K562 (cell line): Measurements from ENCODE around the gene SMIM8. TPM values are rescaled to one million over a fixed set of nuclear protein-coding genes. Genes with fewer than 3 reads are reported as not detected.
A peak's percentile ranks its signal among the peaks of the same experiment; 100 is the strongest.

Experiments used
- BCL6 ChIP-seq: fragments of 250-450 bp; sonication (Bioruptor Pico); IDR thresholded peaks from 2 replicates; pipeline ENCODE4 v1.4.0; 2020
- ERF ChIP-seq: fragments of 450-650 bp; formaldehyde crosslinking; IDR thresholded peaks from 2 replicates; pipeline ENCODE4 v1.4.0; 2020; ENCODE audit warnings: mild to moderate bottlenecking, mixed read lengths
- HOXB6 ChIP-seq: fragments of 250-450 bp; sonication (Bioruptor Pico); IDR thresholded peaks from 2 replicates; pipeline ENCODE4 v1.5.1; 2022; ENCODE audit warnings: mild to moderate bottlenecking, borderline replicate concordance
- KAT8 ChIP-seq: fragments of 450-650 bp; IDR thresholded peaks from 2 replicates; pipeline ENCODE4 v1.6.1; 2016; ENCODE audit warnings: low read depth, mild to moderate bottlenecking
- KLF13 ChIP-seq: fragments of 450-650 bp; IDR thresholded peaks from 2 replicates; pipeline ENCODE4 v1.6.1; 2016; ENCODE audit warnings: missing genetic modification characterization, low read depth, mild to moderate bottlenecking, missing compliant biosample characterization, moderate library complexity, borderline replicate concordance
- MCM5 ChIP-seq: fragments of 450-650 bp; IDR thresholded peaks from 2 replicates; pipeline ENCODE4 v1.6.1; 2016; ENCODE audit warnings: low read depth
- MXI1 ChIP-seq: IDR thresholded peaks from 2 replicates; pipeline ENCODE4 v1.6.1; 2011; ENCODE audit warnings: low read depth, mild to moderate bottlenecking, improper control_type of control experiment, low read length
- POLR2AphosphoS2 ChIP-seq: IDR thresholded peaks from 2 replicates; pipeline ENCODE4 v1.6.1; 2012; ENCODE audit warnings: low read length, improper control_type of control experiment
- POLR3G ChIP-seq: IDR thresholded peaks from 2 replicates; pipeline ENCODE4 v1.6.1; 2011; ENCODE audit not compliant: insufficient read length, insufficient replicate concordance; ENCODE audit errors: extremely low read depth
- RBBP5 ChIP-seq: fragments of 200-600 bp; sonication (generic); IDR thresholded peaks from 2 replicates; pipeline ENCODE4 v1.6.1; 2012; ENCODE audit warnings: borderline replicate concordance, mild to moderate bottlenecking, low read length, control low read depth, inconsistent platforms; ENCODE audit not compliant: insufficient read depth, poor library complexity, severe bottlenecking
- SMARCB1 ChIP-seq: IDR thresholded peaks from 2 replicates; pipeline ENCODE4 v1.6.1; 2011; ENCODE audit warnings: improper control_type of control experiment, low read depth; ENCODE audit not compliant: insufficient read length
- TRIM24 ChIP-seq, 2 experiments: fragments of 450-650 bp; IDR thresholded peaks; 2 replicates each; pipeline ENCODE4 v1.6.1; 2016
- XRCC3 ChIP-seq: fragments of 450-650 bp; IDR thresholded peaks from 2 replicates; pipeline ENCODE4 v1.6.1; 2017; ENCODE audit warnings: mild to moderate bottlenecking, moderate library complexity
- ZHX1 ChIP-seq: fragments of 150-350 bp; conservative IDR thresholded peaks from 2 replicates; pipeline ENCODE4 v1.6.1; 2014; ENCODE audit warnings: low read length
- ZNF445 ChIP-seq: fragments of 250-450 bp; sonication (Bioruptor Pico); IDR thresholded peaks from 2 replicates; pipeline ENCODE4 v1.4.0; 2020; ENCODE audit warnings: low read depth, mild to moderate bottlenecking, moderate library complexity
- ZNF57 ChIP-seq: fragments of 450-650 bp; formaldehyde crosslinking; IDR thresholded peaks from 2 replicates; pipeline ENCODE4 v1.4.0; 2020; ENCODE audit warnings: mild to moderate bottlenecking, moderate library complexity
- ZNF79 ChIP-seq: fragments of 250-450 bp; sonication (Bioruptor Pico); IDR thresholded peaks from 2 replicates; pipeline ENCODE4 v1.4.0; 2020; ENCODE audit warnings: low read depth, mild to moderate bottlenecking, moderate library complexity
- polyA plus RNA-seq, 8 experiments: library from polyadenylated mRNA; depleted of rRNA in 4 of 8; stranded (reverse) in 5 of 8; unstranded in 3 of 8; fragments of >200 nt; fragmentation: Nextera tagmentation in 2 of 8; fragmentation: Illumina TruSeq in 1 of 8; extraction: Ambion mirVana in 2 of 8; extraction: Trizol in 1 of 8; gene quantifications; 2 replicates each; pipeline versions ENCODE4 v1.2.1 to v1.2.3, GENCODE V29; 2011 to 2014; ENCODE audit warnings: inconsistent platforms in 1 of 8, missing spikeins in 1 of 8
- total RNA-seq, 7 experiments: library from RNA; depleted of rRNA in 6 of 7; stranded (reverse); fragments of >200 nt in 6 of 7; fragmentation: Illumina TruSeq in 2 of 7; extraction: Trizol in 2 of 7; gene quantifications; 2 replicates each; pipeline versions ENCODE4 v1.2.1 to v1.2.3, GENCODE V29; 2011 to 2021; ENCODE audit warnings: low replicate concordance in 1 of 7
- TF ChIP-seq, protein P1 (sequence below): sonication (generic); formaldehyde crosslinking; IDR thresholded peaks from 2 replicates; pipeline ENCODE4 v1.9.0; 2022; ENCODE audit warnings: mild to moderate bottlenecking, missing genetic modification reagents
- TF ChIP-seq, protein P2 (sequence below): fragments of 250-450 bp; sonication (Bioruptor Pico); IDR thresholded peaks from 2 replicates; pipeline ENCODE4 v1.4.0; 2020; ENCODE audit warnings: mild to moderate bottlenecking, moderate library complexity
- TF ChIP-seq, protein P3 (sequence below), 2 experiments: IDR thresholded peaks in 1 of 2; conservative IDR thresholded peaks in 1 of 2; 2 replicates each; pipeline ENCODE4 v1.6.1; 2016; ENCODE audit warnings: low read depth in 2 of 2, mild to moderate bottlenecking in 1 of 2, missing compliant biosample characterization in 1 of 2, missing genetic modification characterization in 1 of 2, moderate library complexity in 1 of 2

The SMIM8 gene
- total and polyA plus RNA-seq, 9 of the 15 experiments (the other 6 are each of a cell fraction or from before 2014, with no cell fraction given): 8.3 to 53.7 (median 15.1) TPM

GRCh38 chr6:87333591-87334181 is 11.3 kb downstream of the SMIM8 start (continued):
- no peak for TF ChIP-seq ZNF445
- no peak for TF ChIP-seq POLR2AphosphoS2
- TF ChIP-seq TRIM24 (IDR thresholded peaks at IDR 0.05): no peak
- TF ChIP-seq ZHX1: no peak
- TF ChIP-seq, protein P1, sequence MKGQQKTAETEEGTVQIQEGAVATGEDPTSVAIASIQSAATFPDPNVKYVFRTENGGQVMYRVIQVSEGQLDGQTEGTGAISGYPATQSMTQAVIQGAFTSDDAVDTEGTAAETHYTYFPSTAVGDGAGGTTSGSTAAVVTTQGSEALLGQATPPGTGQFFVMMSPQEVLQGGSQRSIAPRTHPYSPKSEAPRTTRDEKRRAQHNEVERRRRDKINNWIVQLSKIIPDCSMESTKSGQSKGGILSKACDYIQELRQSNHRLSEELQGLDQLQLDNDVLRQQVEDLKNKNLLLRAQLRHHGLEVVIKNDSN: peak; percentile 17; the same call in 1 of the 2 replicates
- TF ChIP-seq, protein P2, sequence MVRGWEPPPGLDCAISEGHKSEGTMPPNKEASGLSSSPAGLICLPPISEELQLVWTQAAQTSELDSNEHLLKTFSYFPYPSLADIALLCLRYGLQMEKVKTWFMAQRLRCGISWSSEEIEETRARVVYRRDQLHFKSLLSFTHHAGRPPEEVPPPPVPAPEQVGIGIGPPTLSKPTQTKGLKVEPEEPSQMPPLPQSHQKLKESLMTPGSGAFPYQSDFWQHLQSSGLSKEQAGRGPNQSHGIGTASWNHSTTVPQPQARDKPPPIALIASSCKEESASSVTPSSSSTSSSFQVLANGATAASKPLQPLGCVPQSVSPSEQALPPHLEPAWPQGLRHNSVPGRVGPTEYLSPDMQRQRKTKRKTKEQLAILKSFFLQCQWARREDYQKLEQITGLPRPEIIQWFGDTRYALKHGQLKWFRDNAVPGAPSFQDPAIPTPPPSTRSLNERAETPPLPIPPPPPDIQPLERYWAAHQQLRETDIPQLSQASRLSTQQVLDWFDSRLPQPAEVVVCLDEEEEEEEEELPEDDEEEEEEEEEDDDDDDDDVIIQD (CRISPR knock-in tag): no peak
- no peak for TF ChIP-seq SMARCB1
- TF ChIP-seq MXI1: no peak
- TF ChIP-seq, protein P3, sequence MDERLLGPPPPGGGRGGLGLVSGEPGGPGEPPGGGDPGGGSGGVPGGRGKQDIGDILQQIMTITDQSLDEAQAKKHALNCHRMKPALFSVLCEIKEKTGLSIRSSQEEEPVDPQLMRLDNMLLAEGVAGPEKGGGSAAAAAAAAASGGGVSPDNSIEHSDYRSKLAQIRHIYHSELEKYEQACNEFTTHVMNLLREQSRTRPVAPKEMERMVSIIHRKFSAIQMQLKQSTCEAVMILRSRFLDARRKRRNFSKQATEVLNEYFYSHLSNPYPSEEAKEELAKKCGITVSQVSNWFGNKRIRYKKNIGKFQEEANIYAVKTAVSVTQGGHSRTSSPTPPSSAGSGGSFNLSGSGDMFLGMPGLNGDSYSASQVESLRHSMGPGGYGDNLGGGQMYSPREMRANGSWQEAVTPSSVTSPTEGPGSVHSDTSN (CRISPR knock-in tag; IDR thresholded peaks at IDR 0.05; ENCODE audit: low read depth): no peak
- TF ChIP-seq, protein P3 (tag; conservative IDR thresholded peaks at IDR 0.05; ENCODE audit: low read depth): peak; percentile 37; the same call in 1 of the 2 replicates
- TF ChIP-seq ZNF79 (CRISPR knock-in tag): no peak
- no peak for TF ChIP-seq BCL6 (CRISPR knock-in tag)
- no peak for TF ChIP-seq KAT8
- TF ChIP-seq MCM5: no peak
- TF ChIP-seq ERF (CRISPR knock-in tag): no peak
- TF ChIP-seq XRCC3: no peak
- TF ChIP-seq RBBP5: no peak
- TF ChIP-seq HOXB6 (CRISPR knock-in tag): no peak
- TF ChIP-seq KLF13: no peak
- TF ChIP-seq ZNF57 (CRISPR knock-in tag): no peak
- TF ChIP-seq POLR3G: no peak
